Brain microvascular endothelial cell (primary cell): Measurements from ENCODE around the gene C1GALT1.
"Not testable (repeated sequence)": the region's sequence is repeated elsewhere in the genome, so short reads cannot be mapped to it uniquely, and the experiment has no call there.

Experiments used
- DNase-seq: peaks from one replicate; pipeline ENCODE4 v3.0.0-alpha.2; 2020
- H3K27ac ChIP-seq: fragments of 250-450 bp; sonication (Bioruptor Pico); 2 replicates; pipeline ENCODE4 v1.5.1; 2020; ENCODE audit warnings: mild to moderate bottlenecking, moderate library complexity
- H3K27me3 ChIP-seq: fragments of 250-450 bp; sonication (Bioruptor Pico); replicated peaks from 2 replicates; pipeline ENCODE4 v1.5.1; 2020; ENCODE audit warnings: mild to moderate bottlenecking
- H3K36me3 ChIP-seq: fragments of 250-450 bp; sonication (Bioruptor Pico); replicated peaks from 2 replicates; pipeline ENCODE4 v1.5.1; 2020; ENCODE audit warnings: mild to moderate bottlenecking
- H3K4me3 ChIP-seq: 2 replicates; pipeline ENCODE4 v1.5.1; 2011; ENCODE audit warnings: low read depth, mild to moderate bottlenecking, control low read depth, low read length, moderate library complexity
- CTCF ChIP-seq: IDR thresholded peaks from 2 replicates; pipeline ENCODE4 v1.5.1; 2011; ENCODE audit warnings: low read depth, mild to moderate bottlenecking, moderate library complexity, low read length, control low read depth, inconsistent platforms; ENCODE audit errors: missing control alignments
- in situ Hi-C: cut with HindIII; loops from 2 replicates; pipeline ENCODE4 v1.10.0; 2017; ENCODE audit warnings: low sequenced_read_pairs, low pct_ligation_motif_present

The C1GALT1 gene

GRCh38 chr7:7190142-7190541, 7.8 kb downstream of the C1GALT1 start:
- Histone ChIP-seq H3K4me3 (peak overlapping the region; percentile 3), H3K27ac (peak overlapping the region; percentile 17), H3K36me3 (no peaks in the 10 kb centered on the region), H3K27me3 (no peaks in the 10 kb centered on the region)
- in situ Hi-C loops, result no loop called here
- no peak for TF ChIP-seq CTCF
- peak; percentile 92 for DNase-seq

GRCh38 chr7:7191137-7191536, 8.8 kb downstream of the C1GALT1 start:
- H3K4me3 ChIP-seq, result no peak overlapping the region
- in situ Hi-C loops, result no loop called here
- no peak overlapping the region for H3K27ac ChIP-seq
- no peak for TF ChIP-seq CTCF
- DNase-seq, result no peak
- H3K27me3 ChIP-seq, result no peaks in the 10 kb centered on the region
- no peaks in the 10 kb centered on the region for H3K36me3 ChIP-seq

GRCh38 chr7:7192798-7193788, 10.7 kb downstream of the C1GALT1 start:
- DNase-seq, H3K27ac ChIP-seq, in situ Hi-C loops, H3K4me3 ChIP-seq, H3K36me3 ChIP-seq, H3K27me3 ChIP-seq: not testable (repeated sequence)

- H3K27ac ChIP-seq, in situ Hi-C loops, H3K4me3 ChIP-seq, H3K36me3 ChIP-seq, H3K27me3 ChIP-seq, DNase-seq: not testable (repeated sequence)
These were observed 17.2 kb downstream of the C1GALT1 start for GRCh38 chr7:7199592-7199991.

GRCh38 chr7:7200255-7200654, 17.9 kb downstream of the C1GALT1 start:
- H3K4me3 ChIP-seq, H3K27ac ChIP-seq, in situ Hi-C loops, DNase-seq, H3K36me3 ChIP-seq, H3K27me3 ChIP-seq: not testable (repeated sequence)

- Histone ChIP-seq H3K27ac (no peak overlapping the region), H3K4me3 (no peak overlapping the region), H3K27me3 (no peaks in the 10 kb centered on the region), H3K36me3 (no peaks in the 10 kb centered on the region)
- no peak for DNase-seq
- in situ Hi-C loops, result no loop called here
- TF ChIP-seq CTCF, result no peak
These were observed 19.4 kb downstream of the C1GALT1 start for GRCh38 chr7:7201578-7202374.

- Histone ChIP-seq H3K36me3 (no peaks in the 10 kb centered on the region), H3K27ac (no peak overlapping the region), H3K4me3 (no peak overlapping the region), H3K27me3 (no peaks in the 10 kb centered on the region)
- TF ChIP-seq CTCF, result no peak
- DNase-seq, result no peak
- in situ Hi-C loops, result no loop called here
These were observed 20.0 kb downstream of the C1GALT1 start for GRCh38 chr7:7202375-7202720.
